Measurements from ENCODE around the gene EPB41. TPM values are rescaled to one million over a fixed set of nuclear protein-coding genes. Genes with fewer than 3 reads are reported as not detected.

The EPB41 gene
- total RNA-seq, 1 experiment from 2014 or later, result 41.7 TPM

GRCh38 chr1:29124366-29125236, 210.2 kb downstream of the EPB41 start:
- TSS peak; percentile 43 for BruUV-seq (replicated peaks)
- H3K4me2 ChIP-seq (ENCODE audit: low read length), result peak overlapping the region; percentile 99
- peaks cover 27% of the 10 kb centered on the region for H3K79me2 ChIP-seq (ENCODE audit: insufficient read depth, low read length)
- H3K4me3 ChIP-seq (replicated peaks in 1 of 2; ENCODE audit: low read depth in 1 of 2, low read length in 2 of 2), result peak overlapping the region; percentile 79 to 96
- no peaks in the 10 kb centered on the region for H3K9me2 ChIP-seq (ENCODE audit: insufficient read depth)
- no peaks in the 10 kb centered on the region for H3K27me3 ChIP-seq (ENCODE audit: insufficient read depth, low read length)
- ChIA-PET POLR2A (interaction anchor here (1.0 kb wide), 1 partner anchor 57 kb away, joined by 3 read pairs; the partner anchor contains the start of gene SRSF4), RAD21 (ENCODE audit: low non-redundant PET in 1 of 2, low total read pairs in 2 of 2, uncharacterized antibody in 2 of 2, unreplicated experiment in 2 of 2) (interaction anchor here in 1 of 2 experiments (0.6 to 0.7 kb wide), 2 partner anchors 17 to 1696 kb away, joined by 3 to 6 read pairs; no protein-coding TSS in a partner anchor), CTCF (interaction anchor here (0.8 to 1.5 kb wide), 7 partner anchors 10 to 91 kb away, joined by 3 to 5 read pairs (median 3); no protein-coding TSS in a partner anchor)
- H4K20me1 ChIP-seq (ENCODE audit: insufficient read depth), result no peaks in the 10 kb centered on the region
- no peak overlapping the region for H2AFZ ChIP-seq (ENCODE audit: low read depth, low read length, poor library complexity, severe bottlenecking)
- H3K36me3 ChIP-seq (ENCODE audit: control insufficient read depth in 1 of 2, insufficient read depth in 2 of 2, low read length in 2 of 2), result no peaks in the 10 kb centered on the region
- intact Hi-C loops (cut with micrococcal nuclease), result no loop called here
- DNase-seq (ENCODE audit: low read depth, low spot score) (peak; percentile 46), ATAC-seq (peak; percentile 57)
- peak overlapping the region; percentile 97 for H3K9ac ChIP-seq (ENCODE audit: low read length)
- peak overlapping the region; percentile 93 for H3K27ac ChIP-seq (ENCODE audit: low read depth, low read length)
- peaks cover 2 to 11% of the 10 kb centered on the region in 2 experiments; a peak in 2 of 4 replicates for H3K4me1 ChIP-seq (ENCODE audit: control insufficient read depth in 1 of 2, insufficient read depth in 2 of 2, low read length in 2 of 2)
- H3K9me3 ChIP-seq (ENCODE audit: control insufficient read depth in 1 of 2, insufficient read depth in 1 of 2, low read depth in 1 of 2, low read length in 2 of 2), result no peaks in the 10 kb centered on the region
- TF ChIP-seq SRF (IDR thresholded peaks at IDR 0.05; ENCODE audit: low read depth) (no peak), SIN3A (IDR thresholded peaks at IDR 0.05; ENCODE audit: low read depth) (no peak), RAD21 (IDR thresholded peaks at IDR 0.05; ENCODE audit: low read depth) (no peak), TCF7L2 (IDR thresholded peaks at IDR 0.05; ENCODE audit: borderline replicate concordance, extremely low read depth, insufficient read depth, insufficient read length) (no peak), POLR2AphosphoS5 (IDR thresholded peaks at IDR 0.05; ENCODE audit: low read depth, low read length) (peak; percentile 71), CBX3 (IDR thresholded peaks at IDR 0.05; ENCODE audit: low read depth) (no peak), ZBTB33 (IDR thresholded peaks at IDR 0.05; ENCODE audit: extremely low read depth, insufficient replicate concordance, low read length) (no peak), ZNF274 (IDR thresholded peaks at IDR 0.05; ENCODE audit: low read depth, low read length) (no peak), JUND (IDR thresholded peaks at IDR 0.05) (no peak), SP1 (IDR thresholded peaks at IDR 0.05; ENCODE audit: low read depth) (no peak), EZH2 (IDR thresholded peaks at IDR 0.05) (no peak), EZH2phosphoT487 (IDR thresholded peaks at IDR 0.05; ENCODE audit: borderline replicate concordance) (no peak), YY1 (IDR thresholded peaks at IDR 0.05; ENCODE audit: extremely low read depth, insufficient replicate concordance, low read depth, low read length) (peak; percentile 55), REST (IDR thresholded peaks at IDR 0.05; ENCODE audit: low read depth) (no peak), POLR2A (IDR thresholded peaks at IDR 0.05; ENCODE audit: borderline replicate concordance, extremely low read depth, insufficient read depth, insufficient read length) (no peak), ZFX (IDR thresholded peaks at IDR 0.05) (peak; percentile 43; the same call in 1 of the 2 replicates), ATF3 (IDR thresholded peaks at IDR 0.05) (no peak), ELF1 (IDR thresholded peaks at IDR 0.05; ENCODE audit: borderline replicate concordance, low read depth) (no peak), CEBPB (IDR thresholded peaks at IDR 0.05; ENCODE audit: low read depth) (no peak), MAX (IDR thresholded peaks at IDR 0.05) (no peak), EGR1 (IDR thresholded peaks at IDR 0.05; ENCODE audit: low read depth) (no peak)
